ENCODE data around the gene CRTC1.

CRTC1 gene

GRCh38 chr19:18696023-18696422, 12.5 kb downstream of the CRTC1 start:
- Histone ChIP-seq H3K4me1 (ENCODE audit: control insufficient read depth in 1 of 2, insufficient read depth in 2 of 2, low read length in 2 of 2) (peaks cover 0 to 9% of the 10 kb centered on the region in 2 donors), H3K27me3 (ENCODE audit: low read depth, low read length) (no peaks in the 10 kb centered on the region), H3K9me3 (ENCODE audit: control insufficient read depth in 1 of 2, low read length in 2 of 2) (no peaks in the 10 kb centered on the region), H3K36me3 (ENCODE audit: control insufficient read depth in 1 of 2, insufficient read depth in 2 of 2, low read length in 2 of 2) (no peaks in the 10 kb centered on the region), H3K27ac (ENCODE audit: low read length) (no peak overlapping the region), H3K4me3 (ENCODE audit: low read depth in 1 of 2, low read length in 2 of 2) (no peak overlapping the region)

GRCh38 chr19:18697680-18698079, 14.2 kb downstream of the CRTC1 start:
- Histone ChIP-seq H3K4me1 (ENCODE audit: control insufficient read depth in 1 of 2, insufficient read depth in 2 of 2, low read length in 2 of 2) (peaks cover 0 to 14% of the 10 kb centered on the region in 2 donors), H3K4me3 (ENCODE audit: low read depth in 1 of 2, low read length in 2 of 2) (no peak overlapping the region), H3K27ac (ENCODE audit: low read length) (no peak overlapping the region), H3K9me3 (ENCODE audit: control insufficient read depth in 1 of 2, low read length in 2 of 2) (no peaks in the 10 kb centered on the region), H3K27me3 (ENCODE audit: low read depth, low read length) (no peaks in the 10 kb centered on the region), H3K36me3 (ENCODE audit: control insufficient read depth in 1 of 2, insufficient read depth in 2 of 2, low read length in 2 of 2) (no peaks in the 10 kb centered on the region)

GRCh38 chr19:18698321-18699167, 15.1 kb downstream of the CRTC1 start:
- H3K9me3 ChIP-seq (ENCODE audit: control insufficient read depth in 1 of 2, low read length in 2 of 2), result no peaks in the 10 kb centered on the region
- H3K36me3 ChIP-seq (ENCODE audit: control insufficient read depth in 1 of 2, insufficient read depth in 2 of 2, low read length in 2 of 2), result no peaks in the 10 kb centered on the region
- no peaks in the 10 kb centered on the region for H3K27me3 ChIP-seq (ENCODE audit: low read depth, low read length)
- peaks cover 0 to 14% of the 10 kb centered on the region in 2 donors for H3K4me1 ChIP-seq (ENCODE audit: control insufficient read depth in 1 of 2, insufficient read depth in 2 of 2, low read length in 2 of 2)
- H3K27ac ChIP-seq (ENCODE audit: low read length), result no peak overlapping the region
- H3K4me3 ChIP-seq (ENCODE audit: low read depth in 1 of 2, low read length in 2 of 2), result no peak overlapping the region

GRCh38 chr19:18699403-18700054, 16.0 kb downstream of the CRTC1 start:
- H3K36me3 ChIP-seq (ENCODE audit: control insufficient read depth in 1 of 2, insufficient read depth in 2 of 2, low read length in 2 of 2), result no peaks in the 10 kb centered on the region
- H3K9me3 ChIP-seq (ENCODE audit: control insufficient read depth in 1 of 2, low read length in 2 of 2), result no peaks in the 10 kb centered on the region
- no peak overlapping the region for H3K27ac ChIP-seq (ENCODE audit: low read length)
- no peaks in the 10 kb centered on the region for H3K27me3 ChIP-seq (ENCODE audit: low read depth, low read length)
- no peak overlapping the region for H3K4me3 ChIP-seq (ENCODE audit: low read depth in 1 of 2, low read length in 2 of 2)
- peaks cover 0 to 14% of the 10 kb centered on the region in 2 donors for H3K4me1 ChIP-seq (ENCODE audit: control insufficient read depth in 1 of 2, insufficient read depth in 2 of 2, low read length in 2 of 2)

- H3K4me1 ChIP-seq (ENCODE audit: control insufficient read depth in 1 of 2, insufficient read depth in 2 of 2, low read length in 2 of 2), result peaks cover 0 to 14% of the 10 kb centered on the region in 2 donors
Observed at GRCh38 chr19:18700501-18701249, 17.2 kb downstream of the CRTC1 start.

GRCh38 chr19:18701250-18701608, 17.7 kb downstream of the CRTC1 start:
- Histone ChIP-seq H3K27ac (ENCODE audit: low read length) (no peak overlapping the region), H3K4me3 (ENCODE audit: low read depth in 1 of 2, low read length in 2 of 2) (peak overlapping the region; percentile 66 to 79), H3K36me3 (ENCODE audit: control insufficient read depth in 1 of 2, insufficient read depth in 2 of 2, low read length in 2 of 2) (no peaks in the 10 kb centered on the region)

More at GRCh38 chr19:18700501-18701249, 17.2 kb downstream of the CRTC1 start:
- Histone ChIP-seq H3K27ac (ENCODE audit: low read length) (no peak overlapping the region), H3K9me3 (ENCODE audit: control insufficient read depth in 1 of 2, low read length in 2 of 2) (no peaks in the 10 kb centered on the region), H3K27me3 (ENCODE audit: low read depth, low read length) (no peaks in the 10 kb centered on the region), H3K4me3 (ENCODE audit: low read depth in 1 of 2, low read length in 2 of 2) (peak overlapping the region; percentile 66 to 79), H3K36me3 (ENCODE audit: control insufficient read depth in 1 of 2, insufficient read depth in 2 of 2, low read length in 2 of 2) (no peaks in the 10 kb centered on the region)

GRCh38 chr19:18704054-18704453, 20.6 kb downstream of the CRTC1 start:
- H3K27ac ChIP-seq (ENCODE audit: low read length), result no peak overlapping the region
- no peak overlapping the region for H3K4me3 ChIP-seq (ENCODE audit: low read depth in 1 of 2, low read length in 2 of 2)
- no peaks in the 10 kb centered on the region for H3K9me3 ChIP-seq (ENCODE audit: control insufficient read depth in 1 of 2, low read length in 2 of 2)
- peaks cover 0 to 14% of the 10 kb centered on the region in 2 donors for H3K4me1 ChIP-seq (ENCODE audit: control insufficient read depth in 1 of 2, insufficient read depth in 2 of 2, low read length in 2 of 2)
- H3K27me3 ChIP-seq (ENCODE audit: low read depth, low read length), result no peaks in the 10 kb centered on the region
- H3K36me3 ChIP-seq (ENCODE audit: control insufficient read depth in 1 of 2, insufficient read depth in 2 of 2, low read length in 2 of 2), result no peaks in the 10 kb centered on the region

More at GRCh38 chr19:18701250-18701608, 17.7 kb downstream of the CRTC1 start:
- no peaks in the 10 kb centered on the region for H3K27me3 ChIP-seq (ENCODE audit: low read depth, low read length)
- peaks cover 0 to 14% of the 10 kb centered on the region in 2 donors for H3K4me1 ChIP-seq (ENCODE audit: control insufficient read depth in 1 of 2, insufficient read depth in 2 of 2, low read length in 2 of 2)
- H3K9me3 ChIP-seq (ENCODE audit: control insufficient read depth in 1 of 2, low read length in 2 of 2), result no peaks in the 10 kb centered on the region

GRCh38 chr19:18704971-18705370, 21.5 kb downstream of the CRTC1 start:
- H3K9me3 ChIP-seq (ENCODE audit: control insufficient read depth in 1 of 2, low read length in 2 of 2), result no peaks in the 10 kb centered on the region

GRCh38 chr19:18708452-18709231, 25.2 kb downstream of the CRTC1 start:
- H3K4me3 ChIP-seq (ENCODE audit: low read depth in 1 of 2, low read length in 2 of 2), result no peak overlapping the region
- H3K27ac ChIP-seq (ENCODE audit: low read length), result no peak overlapping the region
- no peaks in the 10 kb centered on the region for H3K4me1 ChIP-seq (ENCODE audit: control insufficient read depth in 1 of 2, insufficient read depth in 2 of 2, low read length in 2 of 2)
- no peaks in the 10 kb centered on the region for H3K9me3 ChIP-seq (ENCODE audit: control insufficient read depth in 1 of 2, low read length in 2 of 2)
- no peaks in the 10 kb centered on the region for H3K36me3 ChIP-seq (ENCODE audit: control insufficient read depth in 1 of 2, insufficient read depth in 2 of 2, low read length in 2 of 2)
- no peaks in the 10 kb centered on the region for H3K27me3 ChIP-seq (ENCODE audit: low read depth, low read length)

More at GRCh38 chr19:18704971-18705370, 21.5 kb downstream of the CRTC1 start:
- no peaks in the 10 kb centered on the region for H3K27me3 ChIP-seq (ENCODE audit: low read depth, low read length)
- peaks cover 0 to 9% of the 10 kb centered on the region in 2 donors for H3K4me1 ChIP-seq (ENCODE audit: control insufficient read depth in 1 of 2, insufficient read depth in 2 of 2, low read length in 2 of 2)
- no peak overlapping the region for H3K4me3 ChIP-seq (ENCODE audit: low read depth in 1 of 2, low read length in 2 of 2)
- H3K36me3 ChIP-seq (ENCODE audit: control insufficient read depth in 1 of 2, insufficient read depth in 2 of 2, low read length in 2 of 2), result no peaks in the 10 kb centered on the region
- H3K27ac ChIP-seq (ENCODE audit: low read length), result no peak overlapping the region

- no peaks in the 10 kb centered on the region for H3K27me3 ChIP-seq (ENCODE audit: low read depth, low read length)
- no peaks in the 10 kb centered on the region for H3K9me3 ChIP-seq (ENCODE audit: control insufficient read depth in 1 of 2, low read length in 2 of 2)
- no peak overlapping the region for H3K27ac ChIP-seq (ENCODE audit: low read length)
- H3K4me3 ChIP-seq (ENCODE audit: low read depth in 1 of 2, low read length in 2 of 2), result no peak overlapping the region
- H3K36me3 ChIP-seq (ENCODE audit: control insufficient read depth in 1 of 2, insufficient read depth in 2 of 2, low read length in 2 of 2), result no peaks in the 10 kb centered on the region
- H3K4me1 ChIP-seq (ENCODE audit: control insufficient read depth in 1 of 2, insufficient read depth in 2 of 2, low read length in 2 of 2), result no peaks in the 10 kb centered on the region
Observed at GRCh38 chr19:18709546-18709945, 26.1 kb downstream of the CRTC1 start.
